Ovary (tissue), 9 donors: ENCODE results near the gene KLHL12. TPM values are rescaled to one million over a fixed set of nuclear protein-coding genes. Genes with fewer than 3 reads are reported as not detected.

Experiments
- DNase-seq, 5 donors: peaks; one replicate each; pipeline ENCODE4 v3.0.0-alpha.2; 2019 to 2020
- H3K27ac ChIP-seq, 2 donors: fragments of 200-600 bp; one replicate each; pipeline versions ENCODE4 v1.5.1 to v1.8.0; 2019 to 2022
- H3K27me3 ChIP-seq: fragments of 200-600 bp; one replicate; pipeline ENCODE4 v1.8.0; 2022
- H3K36me3 ChIP-seq: fragments of 200-600 bp; sonication (generic); one replicate; pipeline ENCODE4 v1.5.1; 2019
- H3K4me1 ChIP-seq: one replicate; pipeline ENCODE4 v1.8.1; 2013; ENCODE audit warnings: mild to moderate bottlenecking, moderate library complexity; ENCODE audit not compliant: insufficient read depth
- H3K4me3 ChIP-seq: fragments of 200-600 bp; sonication (generic); one replicate; pipeline ENCODE4 v1.5.1; 2017
- H3K9me3 ChIP-seq, 2 donors: fragments of 200-600 bp in 1 of 2; sonication (generic) in 1 of 2; one replicate each; pipeline versions ENCODE4 v1.5.1 to v1.8.1; 2013 to 2019; ENCODE audit warnings: mild to moderate bottlenecking in 1 of 2, moderate library complexity in 1 of 2
- EP300 ChIP-seq: sonication (generic); formaldehyde crosslinking; IDR thresholded peaks from one replicate; pipeline ENCODE4 v1.6.1; 2017; ENCODE audit warnings: antibody characterized with exemption
- POLR2A ChIP-seq: fragments of 450-650 bp; IDR thresholded peaks from one replicate; pipeline ENCODE4 v1.6.1; 2017; ENCODE audit warnings: antibody characterized with exemption, mild to moderate bottlenecking, moderate library complexity
- WGBS, 3 donors: extraction: QIAGEN DNeasy Blood & Tissue Kit in 1 of 3; methylation state at CpG; one replicate each; pipeline versions ENCODE4 v1.1.5 to v1.1.7; 2013 to 2017; 5-methylcytosine and 5-hydroxymethylcytosine counted together
- intact Hi-C, 4 donors: fragments of 100-400 bp; cut with DNase I; formaldehyde crosslinking; loops; one replicate each; pipeline versions ENCODE4 v1.11.0 to v1.15.1; 2022 to 2023
- polyA plus RNA-seq, 2 donors: library from polyadenylated mRNA; stranded (reverse); fragments of 200-250 nt in 1 of 2; fragments of 350-450 nt in 1 of 2; fragmentation: Illumina TruSeq in 1 of 2; extraction: RNeasy Lipid Tissue Mini Kit (QIAGEN cat#74804) in 1 of 2; gene quantifications; one replicate each; pipeline ENCODE4 v1.2.3, GENCODE V29; 2013 to 2014
- total RNA-seq, 7 donors: library from RNA; depleted of rRNA in 2 of 7; stranded (reverse); fragments of >200 nt in 2 of 7; fragmentation: NEBNext Ultra II Directional in 3 of 7; extraction: Animal tissue kit (Norgen Biotek cat#: 25700) in 3 of 7; gene quantifications; one replicate each; pipeline versions ENCODE4 v1.1.0 to v1.2.4, GENCODE V29; 2016 to 2023
- TF ChIP-seq, protein P1 (sequence below), 3 donors: fragments of 450-650 bp in 2 of 3; fragments of 200-600 bp in 1 of 3; IDR thresholded peaks; one replicate each; pipeline versions ENCODE4 v1.5.1 to v1.8.0; 2016 to 2022; ENCODE audit warnings: antibody characterized with exemption in 3 of 3, mild to moderate bottlenecking in 1 of 3
- donor health status: DM: no; HTN: no; CAD: no; lungs with moderate emphysema.
- donor health status: DM: no; HTN: no; CAD: no.
- donor health status: Bipolar disorder and iron deficiency.
- donor health status: DM: yes; HTN: yes; CAD: no.
- donor health status: DM: no; HTN: no; CAD: no.
- donor health status: DM: yes; HTN: yes; CAD: no.

The KLHL12 gene
- total and polyA plus RNA-seq, 9 donors: 11.2 to 29.7 (median 20.1) TPM

DNA sequence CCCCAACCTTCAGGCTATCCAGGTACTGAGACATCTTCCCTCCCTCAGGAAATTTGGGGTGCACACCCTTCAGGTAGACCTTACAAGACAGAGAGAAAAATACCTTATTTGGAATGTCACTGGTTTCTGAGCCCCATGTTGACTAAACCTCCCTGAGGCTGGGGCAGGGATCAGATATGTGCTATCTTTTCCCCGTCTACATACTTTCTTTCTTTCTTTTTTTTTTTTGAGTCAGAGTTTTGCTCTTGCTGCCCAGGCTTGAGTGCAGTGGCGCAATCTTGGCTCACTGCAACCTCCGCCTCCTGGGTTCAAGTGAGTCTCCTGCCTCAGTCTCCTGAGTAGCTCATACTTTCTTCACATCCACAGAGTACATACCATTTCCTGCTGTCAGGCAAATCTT is 38.4 kb upstream of the KLHL12 start:
- DNase-seq: no peak
- intact Hi-C loops: no loop called here
- Histone ChIP-seq H3K27me3 (no peaks in the 10 kb centered on the region), H3K27ac (no peak overlapping the region), H3K36me3 (no peaks in the 10 kb centered on the region), H3K9me3 (no peaks in the 10 kb centered on the region), H3K4me1 (peaks cover 5% of the 10 kb centered on the region), H3K4me3 (no peak overlapping the region)
- 79 to 90% (median 85%) methylated on average over 3 of the region's 3 CpGs for WGBS, 3 donors
- TF ChIP-seq EP300 (no peak), POLR2A (no peak)
- TF ChIP-seq, protein P1, sequence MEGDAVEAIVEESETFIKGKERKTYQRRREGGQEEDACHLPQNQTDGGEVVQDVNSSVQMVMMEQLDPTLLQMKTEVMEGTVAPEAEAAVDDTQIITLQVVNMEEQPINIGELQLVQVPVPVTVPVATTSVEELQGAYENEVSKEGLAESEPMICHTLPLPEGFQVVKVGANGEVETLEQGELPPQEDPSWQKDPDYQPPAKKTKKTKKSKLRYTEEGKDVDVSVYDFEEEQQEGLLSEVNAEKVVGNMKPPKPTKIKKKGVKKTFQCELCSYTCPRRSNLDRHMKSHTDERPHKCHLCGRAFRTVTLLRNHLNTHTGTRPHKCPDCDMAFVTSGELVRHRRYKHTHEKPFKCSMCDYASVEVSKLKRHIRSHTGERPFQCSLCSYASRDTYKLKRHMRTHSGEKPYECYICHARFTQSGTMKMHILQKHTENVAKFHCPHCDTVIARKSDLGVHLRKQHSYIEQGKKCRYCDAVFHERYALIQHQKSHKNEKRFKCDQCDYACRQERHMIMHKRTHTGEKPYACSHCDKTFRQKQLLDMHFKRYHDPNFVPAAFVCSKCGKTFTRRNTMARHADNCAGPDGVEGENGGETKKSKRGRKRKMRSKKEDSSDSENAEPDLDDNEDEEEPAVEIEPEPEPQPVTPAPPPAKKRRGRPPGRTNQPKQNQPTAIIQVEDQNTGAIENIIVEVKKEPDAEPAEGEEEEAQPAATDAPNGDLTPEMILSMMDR (IDR thresholded peaks at IDR 0.05): no peak

DNA sequence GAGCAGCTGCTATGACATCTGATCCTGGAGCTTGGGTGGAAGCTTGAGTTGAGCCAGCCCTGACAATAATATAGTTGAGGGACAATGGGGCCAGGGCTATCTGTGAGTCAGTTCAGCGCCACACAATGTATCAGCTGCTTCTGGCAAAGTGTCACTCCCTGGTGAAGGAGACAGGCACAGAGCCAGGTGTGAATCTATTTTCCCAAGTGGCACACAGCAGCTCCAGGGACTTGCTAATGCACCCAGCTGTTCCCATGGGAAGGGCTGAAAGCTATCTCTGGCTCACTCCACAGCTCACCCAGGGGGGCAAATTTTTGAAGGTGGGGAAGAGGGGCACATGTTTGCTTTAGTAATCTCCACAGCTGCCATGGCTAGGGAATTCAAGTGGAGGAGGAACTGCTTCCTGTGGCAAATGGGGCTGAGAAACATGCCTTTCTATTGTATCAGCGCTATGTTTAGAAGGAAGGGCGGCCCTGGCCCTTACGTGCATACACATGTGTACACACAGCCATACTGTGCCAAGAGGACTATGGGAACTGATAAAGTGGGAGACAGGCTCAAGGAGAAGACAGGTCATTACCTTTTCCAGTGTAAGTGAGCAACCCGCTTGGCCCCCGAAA is 37.9 kb upstream of the KLHL12 start:
- Histone ChIP-seq H3K27ac (no peak overlapping the region), H3K4me3 (no peak overlapping the region), H3K9me3 (no peaks in the 10 kb centered on the region), H3K36me3 (no peaks in the 10 kb centered on the region), H3K27me3 (no peaks in the 10 kb centered on the region), H3K4me1 (peaks cover 5% of the 10 kb centered on the region)
- intact Hi-C loops: no loop called here
- no peak for DNase-seq
- WGBS, 3 donors: 81 to 89% (median 84%) methylated on average over 6 of the region's 6 CpGs
- TF ChIP-seq POLR2A: no peak
- TF ChIP-seq, protein P1 (IDR thresholded peaks at IDR 0.05): no peak
- TF ChIP-seq EP300: no peak

DNA sequence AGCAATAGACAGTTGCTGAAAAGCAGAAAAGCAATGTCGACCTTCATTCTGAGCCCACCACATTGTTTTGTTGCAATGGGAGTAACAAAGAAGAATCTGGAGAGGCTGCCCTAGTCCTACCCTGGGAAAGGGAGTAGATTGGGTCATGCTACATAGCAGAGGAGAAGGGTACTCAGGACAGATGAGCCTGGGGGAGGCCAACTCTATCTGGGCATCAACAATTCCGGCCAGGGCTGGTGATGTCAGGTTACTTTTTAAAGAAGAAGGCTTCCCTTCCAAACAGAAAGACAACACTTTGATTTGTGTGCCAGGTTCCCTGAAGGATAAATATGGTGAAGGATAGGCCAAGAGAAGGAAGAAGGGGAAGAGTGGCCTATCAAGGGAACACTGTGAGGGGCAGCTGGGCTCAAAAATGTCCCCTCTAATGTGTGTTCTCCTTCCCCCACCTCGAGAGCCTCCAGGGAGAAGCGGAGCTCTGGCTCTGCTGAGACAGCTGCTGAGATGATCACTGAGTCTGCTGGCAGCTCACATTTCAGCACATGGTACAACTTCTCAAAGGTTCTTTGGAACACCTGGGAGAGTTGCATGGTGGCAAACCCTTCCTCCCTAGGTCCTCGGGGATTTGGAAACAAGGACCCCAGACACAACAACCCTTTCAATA is 34.3 kb upstream of the KLHL12 start:
- Histone ChIP-seq H3K9me3 (no peaks in the 10 kb centered on the region), H3K36me3 (no peaks in the 10 kb centered on the region), H3K4me1 (peaks cover 6% of the 10 kb centered on the region), H3K27ac (no peak overlapping the region), H3K27me3 (no peaks in the 10 kb centered on the region), H3K4me3 (no peak overlapping the region)
- intact Hi-C loops: no loop called here
- WGBS, 3 donors: 77 to 85% (median 84%) methylated on average over 5 of the region's 5 CpGs
- DNase-seq: no peak
- TF ChIP-seq POLR2A: no peak
- TF ChIP-seq, protein P1 (IDR thresholded peaks at IDR 0.05): no peak
- no peak for TF ChIP-seq EP300

DNA sequence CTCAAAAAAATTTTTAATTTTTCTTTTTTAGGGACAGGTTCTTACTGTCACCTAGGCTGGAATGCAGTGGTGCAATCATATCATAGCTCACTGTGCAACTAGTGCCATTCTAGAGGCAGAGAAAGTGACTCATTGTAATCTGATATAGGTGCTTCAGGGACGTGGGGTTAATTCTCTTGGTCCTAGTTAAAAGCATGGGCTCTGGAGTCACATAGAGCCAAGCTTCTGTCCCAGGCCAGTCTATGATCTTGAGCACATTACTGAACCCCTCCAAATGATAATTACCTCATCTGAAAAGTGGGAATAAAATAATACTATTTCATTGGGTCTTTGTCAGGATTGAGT is 32.2 kb upstream of the KLHL12 start:
- Histone ChIP-seq H3K36me3 (no peaks in the 10 kb centered on the region), H3K4me1 (peaks cover 4% of the 10 kb centered on the region), H3K4me3 (no peak overlapping the region), H3K27ac (no peak overlapping the region), H3K27me3 (no peaks in the 10 kb centered on the region), H3K9me3 (no peaks in the 10 kb centered on the region)
- TF ChIP-seq, protein P1 (IDR thresholded peaks at IDR 0.05): no peak
- TF ChIP-seq EP300: no peak
- 56 to 63% (median 63%) methylated on average over 1 of the region's 1 CpG for whole genome bisulfite sequencing, 3 donors
- no peak for DNase-seq
- intact Hi-C loops: no loop called here
